Fibroblast of lung (primary cell): ENCODE measurements around the gene GABARAPL2. TPM values are rescaled to one million over a fixed set of nuclear protein-coding genes. Genes with fewer than 3 reads are reported as not detected.
A peak's percentile ranks its signal among the peaks of the same experiment; 100 is the strongest.

ENCODE experiments used
- DNase-seq, 2 donors: peaks; one replicate each; pipeline versions ENCODE4 v3.0.0 to v3.0.0-alpha.2; 2010; ENCODE audit warnings: low read depth in 2 of 2
- H2AFZ ChIP-seq: 2 replicates; pipeline ENCODE4 v1.5.1; 2012; ENCODE audit warnings: low read length, control low read depth, inconsistent platforms
- H3K27ac ChIP-seq: 2 replicates; pipeline ENCODE4 v1.5.1; 2011; ENCODE audit warnings: low read length, control low read depth; ENCODE audit not compliant: insufficient read depth
- H3K27me3 ChIP-seq: 2 replicates; pipeline ENCODE4 v1.5.1; 2011; ENCODE audit warnings: mild to moderate bottlenecking, low read length; ENCODE audit not compliant: control insufficient read depth, insufficient read depth
- H3K36me3 ChIP-seq: 2 replicates; pipeline ENCODE4 v1.5.1; 2011; ENCODE audit warnings: low read length; ENCODE audit not compliant: control insufficient read depth, insufficient read depth
- H3K4me1 ChIP-seq: 2 replicates; pipeline ENCODE4 v1.5.1; 2011; ENCODE audit warnings: low read length; ENCODE audit not compliant: control insufficient read depth, insufficient read depth; ENCODE audit errors: extremely low read depth
- H3K4me2 ChIP-seq: 2 replicates; pipeline ENCODE4 v1.5.1; 2011; ENCODE audit warnings: low read length, control low read depth; ENCODE audit not compliant: insufficient read depth; ENCODE audit errors: extremely low read depth
- H3K4me3 ChIP-seq, 4 experiments: fragments of 200-600 bp in 1 of 4; sonication (generic) in 1 of 4; replicated peaks in 1 of 4; 2 replicates each; pipeline ENCODE4 v1.5.1; 2011 to 2016; ENCODE audit warnings: low read length in 4 of 4, low read depth in 3 of 4, mild to moderate bottlenecking in 3 of 4, control low read depth in 2 of 4, inconsistent platforms in 1 of 4, mixed read lengths in 1 of 4; ENCODE audit not compliant: insufficient read depth in 1 of 4; ENCODE audit errors: control extremely low read depth in 1 of 4
- H3K79me2 ChIP-seq: 2 replicates; pipeline ENCODE4 v1.5.1; 2012; ENCODE audit warnings: mild to moderate bottlenecking, low read length, inconsistent platforms; ENCODE audit not compliant: control insufficient read depth, insufficient read depth
- H3K9ac ChIP-seq: 2 replicates; pipeline ENCODE4 v1.5.1; 2011; ENCODE audit warnings: mild to moderate bottlenecking, low read length, control low read depth; ENCODE audit not compliant: insufficient read depth
- H3K9me3 ChIP-seq: 2 replicates; pipeline ENCODE4 v1.5.1; 2012; ENCODE audit warnings: low read depth, low read length; ENCODE audit not compliant: control insufficient read depth, insufficient read depth
- H4K20me1 ChIP-seq: 2 replicates; pipeline ENCODE4 v1.5.1; 2011; ENCODE audit warnings: low read length; ENCODE audit not compliant: control insufficient read depth, insufficient read depth; ENCODE audit errors: extremely low read depth
- CTCF ChIP-seq, 2 donors: IDR thresholded peaks in 1 of 2; conservative IDR thresholded peaks in 1 of 2; 1 replicate in 1 of 2; 2 replicates in 1 of 2; pipeline ENCODE4 v1.5.1; 2011 to 2012; ENCODE audit warnings: low read length in 2 of 2, control low read depth in 1 of 2, inconsistent platforms in 1 of 2, low read depth in 1 of 2, mild to moderate bottlenecking in 1 of 2
- EZH2 ChIP-seq: IDR thresholded peaks from 2 replicates; pipeline ENCODE4 v1.5.1; 2012; ENCODE audit warnings: low read length, control low read depth, mild to moderate bottlenecking; ENCODE audit errors: missing control alignments
- polyA plus RNA-seq, 2 donors: library from polyadenylated mRNA; depleted of rRNA in 1 of 2; stranded (reverse) in 1 of 2; unstranded in 1 of 2; fragments of >200 nt; gene quantifications; 2 replicates each; pipeline ENCODE4 v1.2.1, GENCODE V29; 2011 to 2012; ENCODE audit warnings: missing spikeins in 1 of 2
- total RNA-seq: library from RNA; depleted of rRNA; stranded (reverse); fragments of >200 nt; gene quantifications from 2 replicates; pipeline ENCODE4 v1.2.1, GENCODE V29; 2014

GABARAPL2 gene
- total and polyA plus RNA-seq, 2 donors (not counting 1 experiment from before 2014, with no cell fraction given) = 37.3 to 159 TPM

DNA sequence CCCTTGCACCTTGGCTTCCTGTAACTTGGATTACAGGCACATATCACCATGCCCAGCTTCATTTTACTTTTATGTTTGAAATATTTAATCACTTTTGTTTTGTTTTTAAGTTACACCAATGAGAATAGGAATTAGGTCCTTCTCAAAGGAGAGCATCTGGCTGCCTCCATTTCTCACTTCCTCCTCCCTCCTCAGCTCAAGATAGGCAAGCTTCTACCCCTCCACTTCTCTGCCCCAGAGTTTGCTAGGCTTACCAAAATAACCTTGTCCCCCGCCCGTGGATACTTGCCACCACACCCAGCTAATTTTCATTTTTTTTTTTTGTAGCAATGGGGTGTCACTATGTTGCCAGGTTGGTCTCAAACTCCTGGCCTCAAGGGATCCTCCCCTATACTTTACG is 17.9 kb downstream of the GABARAPL2 start:
- H4K20me1 ChIP-seq = no peaks in the 10 kb centered on the region
- no peak overlapping the region for H2AFZ ChIP-seq
- no peaks in the 10 kb centered on the region for H3K4me1 ChIP-seq
- TF ChIP-seq CTCF (conservative IDR thresholded peaks at IDR 0.05 in 1 of 2, IDR thresholded peaks at IDR 0.05 in 1 of 2; ENCODE audit: low read depth in 1 of 2, low read length in 2 of 2) = no peak
- no peak for TF ChIP-seq EZH2
- DNase-seq = no peak
- no peak overlapping the region for H3K4me3 ChIP-seq
- no peak overlapping the region for H3K4me2 ChIP-seq
- no peaks in the 10 kb centered on the region for H3K27me3 ChIP-seq
- no peak overlapping the region for H3K9ac ChIP-seq
- H3K79me2 ChIP-seq = no peaks in the 10 kb centered on the region
- no peak overlapping the region for H3K27ac ChIP-seq
- H3K9me3 ChIP-seq = no peaks in the 10 kb centered on the region
- no peaks in the 10 kb centered on the region for H3K36me3 ChIP-seq

GRCh38 chr16:75588716-75589115 is 22.5 kb downstream of the GABARAPL2 start:
- H3K4me1 ChIP-seq = peaks cover 2% of the 10 kb centered on the region
- no peaks in the 10 kb centered on the region for H4K20me1 ChIP-seq
- no peaks in the 10 kb centered on the region for H3K36me3 ChIP-seq
- no peak overlapping the region for H3K4me2 ChIP-seq
- no peak overlapping the region for H2AFZ ChIP-seq
- no peak for DNase-seq
- H3K9ac ChIP-seq = no peak overlapping the region
- H3K27me3 ChIP-seq = no peaks in the 10 kb centered on the region
- no peaks in the 10 kb centered on the region for H3K9me3 ChIP-seq
- no peaks in the 10 kb centered on the region for H3K79me2 ChIP-seq
- no peak overlapping the region for H3K27ac ChIP-seq
- H3K4me3 ChIP-seq = no peak overlapping the region
- TF ChIP-seq EZH2 = no peak

DNA sequence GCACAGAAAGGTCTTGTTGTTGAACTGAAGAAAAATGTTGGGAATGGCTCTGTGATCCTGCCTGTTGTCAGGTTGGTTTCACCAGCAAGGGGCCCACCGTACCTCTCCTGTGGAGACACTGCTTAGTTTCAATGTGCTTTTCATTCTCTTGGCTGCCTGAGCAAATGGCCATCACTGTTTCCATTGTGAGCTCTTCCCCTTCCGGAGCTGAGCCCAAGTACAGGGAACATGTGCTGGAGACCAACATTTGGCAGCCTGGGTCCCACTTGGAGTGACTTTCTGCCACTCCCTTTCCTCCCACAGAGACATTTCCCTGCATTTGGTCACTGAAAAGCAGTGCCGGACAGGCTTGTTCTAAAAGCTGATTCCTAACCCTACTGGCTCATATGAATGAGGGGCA is 23.1 kb downstream of the GABARAPL2 start:
- Histone ChIP-seq H3K4me2 (no peak overlapping the region), H2AFZ (no peak overlapping the region), H3K79me2 (no peaks in the 10 kb centered on the region), H3K4me3 (no peak overlapping the region), H3K27me3 (no peaks in the 10 kb centered on the region), H4K20me1 (no peaks in the 10 kb centered on the region), H3K9ac (no peak overlapping the region), H3K27ac (no peak overlapping the region), H3K9me3 (no peaks in the 10 kb centered on the region), H3K36me3 (no peaks in the 10 kb centered on the region), H3K4me1 (peaks cover 5% of the 10 kb centered on the region)
- peak in 1 of 2 donors; percentile 20 for DNase-seq
- TF ChIP-seq CTCF (conservative IDR thresholded peaks at IDR 0.05 in 1 of 2, IDR thresholded peaks at IDR 0.05 in 1 of 2; ENCODE audit: low read depth in 1 of 2, low read length in 2 of 2) = no peak
